ENCODE measurements around the gene APELA. TPM values are rescaled to one million over a fixed set of nuclear protein-coding genes. Genes with fewer than 3 reads are reported as not detected.

APELA gene
- total and polyA plus RNA-seq, 2 of the 4 experiments (the other 2 are of a cell fraction), result not detected

GRCh38 chr4:164906368-164906767 lies 29.4 kb downstream of the APELA start:
- CTCF ChIA-PET, result no interaction called here
- Histone ChIP-seq H3K18ac (ENCODE audit: low read depth, low read length) (no peak overlapping the region), H3K9ac (ENCODE audit: low read depth, low read length) (no peak overlapping the region), H3K9me1 (ENCODE audit: insufficient read depth, low read length) (no peaks in the 10 kb centered on the region), H3K9me3 (ENCODE audit: control insufficient read depth, insufficient read depth, low read length) (peaks cover 6% of the 10 kb centered on the region; the same call in 1 of the 2 replicates), H3K36me3 (ENCODE audit: control insufficient read depth, insufficient read depth, low read length) (no peaks in the 10 kb centered on the region), H3K4me2 (ENCODE audit: low read depth, low read length) (no peak overlapping the region), H3K79me1 (ENCODE audit: low read depth in 1 of 2, low read length in 2 of 2) (no peaks in the 10 kb centered on the region), H3K27me3 (ENCODE audit: control insufficient read depth, insufficient read depth, low read length) (no peaks in the 10 kb centered on the region), H2BK20ac (ENCODE audit: low read depth, low read length) (no peak overlapping the region), H2AK9ac (replicated peaks; ENCODE audit: low read depth, low read length, poor library complexity) (no peak overlapping the region), H4K20me1 (ENCODE audit: insufficient read depth, low read length) (no peaks in the 10 kb centered on the region), H2AK5ac (ENCODE audit: low read depth, low read length) (no peak overlapping the region), H3K23ac (ENCODE audit: low read depth, low read length) (no peak overlapping the region), H4K5ac (ENCODE audit: low read depth, low read length) (no peak overlapping the region), H4K8ac (ENCODE audit: low read depth in 2 of 2, low read length in 2 of 2) (no peak overlapping the region), H2BK120ac (ENCODE audit: low read depth, low read length) (no peak overlapping the region), H3K27ac (ENCODE audit: insufficient read depth, low read length) (no peak overlapping the region), H2AFZ (replicated peaks; ENCODE audit: low read length, poor library complexity) (no peak overlapping the region), H2BK5ac (ENCODE audit: low read depth, low read length, poor library complexity, severe bottlenecking) (no peak overlapping the region), H2BK15ac (ENCODE audit: low read depth, low read length) (no peak overlapping the region), H3K4me1 (ENCODE audit: control insufficient read depth, insufficient read depth, low read length) (no peaks in the 10 kb centered on the region), H3K14ac (replicated peaks; ENCODE audit: low read depth, low read length) (no peak overlapping the region), H3K4ac (ENCODE audit: low read depth, low read length) (no peak overlapping the region), H3K4me3 (ENCODE audit: insufficient read depth, low read depth, low read length) (no peak overlapping the region), H3K56ac (ENCODE audit: extremely low read depth, insufficient read depth, low read length) (no peak overlapping the region), H4K91ac (ENCODE audit: insufficient read depth, low read depth, low read length) (no peak overlapping the region)
- POLR2A ChIA-PET (ENCODE audit: unreplicated experiment), result no interaction called here
- dilution Hi-C loops (cut with HindIII; ENCODE audit: low sequenced_read_pairs, unreplicated experiment), result no loop called here
- no peak for ATAC-seq (ENCODE audit: low read depth)
- in situ Hi-C loops (cut with MboI; ENCODE audit: low sequenced_read_pairs), result no loop called here
- no peak for TF ChIP-seq NFE2L2 (IDR thresholded peaks at IDR 0.05; ENCODE audit: low read depth, low read length)
- no peak for TF ChIP-seq FOS (IDR thresholded peaks at IDR 0.05; ENCODE audit: low read depth, low read length)
- TF ChIP-seq MAZ (IDR thresholded peaks at IDR 0.05; ENCODE audit: borderline replicate concordance, low read depth, low read length), result no peak
- no peak for TF ChIP-seq MXI1 (IDR thresholded peaks at IDR 0.05; ENCODE audit: borderline replicate concordance, low read depth, low read length)
- TF ChIP-seq MAFK (IDR thresholded peaks at IDR 0.05; ENCODE audit: low read depth, low read length), result no peak
- no peak for TF ChIP-seq CEBPB (IDR thresholded peaks at IDR 0.05; ENCODE audit: low read depth, low read length)
- TF ChIP-seq CHD1 (IDR thresholded peaks at IDR 0.05; ENCODE audit: low read depth, low read length), result no peak
- no peak for TF ChIP-seq RFX5 (IDR thresholded peaks at IDR 0.05; ENCODE audit: low read depth, low read length)
- TF ChIP-seq POLR2A (IDR thresholded peaks at IDR 0.05; ENCODE audit: low read depth, low read length), result no peak
- TF ChIP-seq CTCF (conservative IDR thresholded peaks at IDR 0.05; ENCODE audit: low read depth, low read length), result no peak
- no peak for TF ChIP-seq ELK1 (IDR thresholded peaks at IDR 0.05; ENCODE audit: borderline replicate concordance, low read depth, low read length)
- TF ChIP-seq RCOR1 (IDR thresholded peaks at IDR 0.05; ENCODE audit: insufficient replicate concordance, low read length), result no peak
- TF ChIP-seq RAD21 (IDR thresholded peaks at IDR 0.05; ENCODE audit: low read length), result no peak
- TF ChIP-seq SMC3 (IDR thresholded peaks at IDR 0.05; ENCODE audit: low read depth, low read length), result no peak
- intact Hi-C loops (cut with micrococcal nuclease), result no loop called here
- no CpG with 5 or more reads among the region's 3 CpGs for WGBS, 2 experiments (ENCODE audit: extremely low coverage in 2 of 2, insufficient read length in 1 of 2)
- DNase-seq, result no peak
- no TSS peak for BruUV-seq (replicated peaks)
